HG03159 (cell line): Measurements from ENCODE around the gene SNHG17.
"Not testable (repeated sequence)": the region's sequence is repeated elsewhere in the genome, so short reads cannot be mapped to it uniquely, and the experiment has no call there.

Experiments used
- ATAC-seq: cut with Tn5 transposase; IDR thresholded peaks from one replicate; pipeline ENCODE4 v1.9.1; 2021; ENCODE audit warnings: mild to moderate bottlenecking, moderate library complexity; ENCODE audit not compliant: unreplicated experiment

The SNHG17 gene

GRCh38 chr20:38434770-38435554 lies at the start of gene SNHG17:
TSS of gene SNHG17 (minus strand) at chr20:38435328.
- peak; percentile 64 for ATAC-seq

- ATAC-seq, result no peak
These were observed 44.5 kb upstream of the SNHG17 start for GRCh38 chr20:38479596-38479995.

DNA sequence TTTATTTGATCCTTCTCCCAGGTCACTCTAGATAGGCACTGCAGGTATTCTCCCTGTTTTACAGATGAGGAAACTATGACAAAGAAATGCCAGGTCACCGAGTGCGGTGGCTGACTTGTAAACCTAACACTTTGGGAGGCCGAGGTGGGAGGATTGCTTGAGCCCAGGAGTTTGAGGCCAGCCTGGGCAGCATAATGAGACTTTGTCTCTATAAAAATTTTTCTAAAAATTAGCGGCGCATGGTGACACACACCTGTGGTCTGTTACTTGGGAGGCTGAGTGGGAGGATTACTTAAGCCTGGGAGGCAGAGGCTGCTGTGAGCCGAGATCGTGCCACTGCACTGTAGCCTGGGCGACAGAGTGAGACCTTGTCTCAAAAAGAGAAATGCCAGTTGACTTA lies 42.6 kb upstream of the SNHG17 start:
- no peak for ATAC-seq

GRCh38 chr20:38473367-38473795 lies 38.3 kb upstream of the SNHG17 start:
- no peak for ATAC-seq

GRCh38 chr20:38472513-38473366 lies 37.6 kb upstream of the SNHG17 start, which contains the start of gene RALGAPB:
TSS of gene RALGAPB (plus strand) at chr20:38472843. CDS start at chr20:38488433, 15,590 bp downstream.
- peak; percentile 91 for ATAC-seq

- no peak for ATAC-seq
These were observed 36.9 kb upstream of the SNHG17 start for GRCh38 chr20:38471987-38472512.

DNA sequence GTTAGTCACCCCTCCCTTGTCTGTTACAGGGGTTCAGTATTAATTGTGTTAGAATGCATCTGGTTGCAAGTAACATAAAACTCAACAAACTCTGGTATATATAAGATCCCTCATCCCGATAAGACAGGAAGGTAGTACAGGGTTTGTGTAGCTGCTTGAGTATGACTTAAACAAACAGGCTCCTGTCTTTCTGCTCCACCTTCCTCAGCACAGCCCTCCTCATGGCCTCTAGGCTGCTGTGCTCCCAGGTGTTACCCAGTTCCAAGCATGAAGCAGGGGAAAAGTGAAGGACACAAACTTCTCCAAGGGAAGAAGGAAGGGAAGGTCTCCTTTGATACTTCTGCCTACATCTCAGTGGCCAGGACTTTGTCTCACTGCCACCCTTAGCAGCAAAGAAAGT lies 36.1 kb upstream of the SNHG17 start:
- ATAC-seq, result no peak

DNA sequence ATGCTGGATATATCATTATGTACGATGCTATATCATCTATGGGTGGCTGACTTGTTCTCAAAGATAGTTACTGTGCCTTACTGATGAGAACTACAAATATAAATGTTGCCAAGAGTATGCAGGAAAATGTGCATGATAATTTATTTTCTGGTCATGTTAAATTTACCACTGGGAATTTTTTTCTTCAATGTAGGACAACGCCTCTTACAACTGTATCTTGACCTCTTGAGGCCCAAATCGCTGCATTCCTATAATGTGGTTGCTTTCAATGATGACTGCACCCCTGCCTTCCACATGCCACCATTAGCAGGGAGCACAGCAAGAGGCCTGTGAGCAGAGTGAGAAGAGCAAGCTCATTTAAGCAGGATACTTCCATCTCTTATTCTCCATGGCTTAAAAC lies 31.9 kb upstream of the SNHG17 start:
- ATAC-seq, result no peak

- no peak for ATAC-seq
These were observed 31.0 kb upstream of the SNHG17 start for GRCh38 chr20:38466171-38466570.

DNA sequence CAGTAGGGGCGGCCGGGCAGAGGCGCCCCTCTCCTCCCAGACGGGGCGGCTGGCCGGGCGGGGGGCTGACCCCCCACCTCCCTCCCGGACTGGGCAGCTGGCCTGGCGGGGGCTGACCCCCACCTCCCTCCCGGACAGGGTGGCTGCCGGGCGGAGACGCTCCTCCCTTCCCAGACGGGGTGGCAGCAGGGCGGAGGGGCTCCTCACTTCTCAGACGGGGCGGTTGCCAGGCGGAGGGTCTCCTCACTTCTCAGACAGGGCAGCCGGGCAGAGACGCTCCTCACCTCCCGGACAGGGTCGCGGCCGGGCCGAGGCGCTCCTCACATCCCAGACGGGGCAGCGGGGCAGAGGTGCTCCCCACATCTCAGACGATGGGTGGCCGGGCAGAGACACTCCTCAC lies 26.4 kb upstream of the SNHG17 start:
- not testable (repeated sequence) for ATAC-seq

GRCh38 chr20:38461167-38461566 lies 26.0 kb upstream of the SNHG17 start:
- ATAC-seq, result not testable (repeated sequence)

- ATAC-seq, result not testable (repeated sequence)
These were observed 25.5 kb upstream of the SNHG17 start for GRCh38 chr20:38460631-38461030.

GRCh38 chr20:38460040-38460623 lies 25.0 kb upstream of the SNHG17 start:
- no peak for ATAC-seq

- ATAC-seq, result no peak
These were observed 23.2 kb upstream of the SNHG17 start for GRCh38 chr20:38458314-38458713.

DNA sequence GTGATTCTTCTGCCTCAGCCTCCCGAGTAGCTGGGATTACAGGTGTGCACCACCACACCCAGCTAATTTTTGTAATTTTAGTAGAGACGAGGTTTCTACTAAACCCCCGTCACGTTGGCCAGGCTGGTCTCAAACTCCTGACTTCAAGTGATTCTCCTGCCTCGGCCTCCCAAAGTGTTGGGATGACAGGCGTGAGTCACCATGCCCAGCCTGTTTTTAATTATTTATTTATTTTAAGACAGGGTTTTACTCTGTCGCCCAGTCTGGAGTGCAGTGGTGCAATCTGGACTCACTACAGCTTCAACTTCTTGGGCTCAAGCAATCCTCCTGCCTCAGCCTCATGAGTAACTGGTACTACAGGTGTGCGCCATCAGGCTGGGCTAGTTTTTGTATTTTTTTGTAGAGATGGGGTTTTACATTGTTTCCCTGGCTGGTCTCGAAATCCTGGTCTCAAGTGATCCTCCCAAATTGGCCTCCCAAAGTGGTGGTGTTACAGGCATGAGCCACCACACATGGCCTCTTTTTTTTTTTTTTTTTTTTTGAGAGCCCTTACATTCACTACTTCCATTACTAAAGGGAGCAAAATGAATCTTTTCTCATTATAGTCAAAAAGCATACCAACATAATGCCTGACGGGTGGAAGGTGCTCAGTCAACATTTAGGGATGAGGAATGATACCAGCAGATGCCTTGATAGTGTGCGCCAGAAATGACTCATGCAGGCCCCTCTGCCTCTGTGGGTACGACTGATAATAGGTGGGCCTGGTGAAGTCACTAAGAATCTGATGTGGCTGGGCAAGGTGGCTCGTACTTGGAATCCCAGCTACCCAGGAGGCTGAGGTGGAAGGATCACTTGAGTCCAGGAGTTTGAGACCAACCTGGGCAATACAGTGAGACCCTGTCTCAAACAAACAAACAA lies 19.7 kb upstream of the SNHG17 start:
- no peak for ATAC-seq

DNA sequence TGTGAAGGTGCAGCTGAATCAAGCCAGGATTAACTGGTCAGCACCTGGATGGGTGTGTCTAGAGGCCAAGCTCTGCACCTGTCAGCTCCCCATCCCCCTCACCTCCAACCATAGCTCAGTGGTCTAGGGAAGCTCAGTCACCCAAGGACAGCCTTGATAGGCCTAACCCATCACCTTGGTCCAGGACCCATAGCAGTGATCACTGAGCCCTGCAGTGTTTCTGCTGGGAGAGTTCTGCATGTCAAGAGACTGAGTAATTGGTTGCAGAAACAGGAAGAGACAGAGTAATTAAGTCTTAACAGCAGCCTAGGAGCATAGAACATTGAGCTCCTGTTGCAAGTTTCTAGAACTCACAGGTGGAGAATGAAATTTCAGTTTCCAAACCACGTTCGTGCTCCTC lies 18.8 kb upstream of the SNHG17 start:
- ATAC-seq, result peak; percentile 54

GRCh38 chr20:38452880-38453624 lies 17.9 kb upstream of the SNHG17 start:
- no peak for ATAC-seq

DNA sequence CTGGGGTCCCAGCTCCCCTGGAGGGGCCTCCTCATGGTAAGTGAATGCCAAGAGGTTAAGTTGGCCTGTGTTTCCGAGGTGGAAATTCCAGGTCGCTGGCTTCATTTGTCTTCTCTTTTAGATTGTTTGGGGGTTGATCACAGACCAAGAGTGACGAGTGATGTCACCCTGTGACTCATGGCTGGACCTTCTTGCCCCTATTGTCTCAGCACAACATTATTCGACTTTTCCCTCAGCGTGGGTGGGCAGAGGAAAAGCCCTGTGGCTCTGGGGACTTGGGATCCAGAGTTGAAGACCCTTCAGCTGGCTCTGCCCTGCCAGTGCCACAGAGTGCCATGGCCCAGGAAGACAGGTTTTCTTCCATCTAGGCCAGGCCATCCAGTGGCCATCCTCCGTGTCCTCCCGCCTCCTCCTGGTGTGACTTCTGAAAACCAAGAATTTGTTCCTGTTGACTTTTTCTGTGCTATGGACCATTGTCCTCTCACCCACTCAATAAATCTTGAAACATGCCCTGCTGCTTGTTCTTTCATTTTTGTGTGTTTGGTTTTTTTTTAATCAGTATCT lies 15.4 kb upstream of the SNHG17 start:
- no peak for ATAC-seq

DNA sequence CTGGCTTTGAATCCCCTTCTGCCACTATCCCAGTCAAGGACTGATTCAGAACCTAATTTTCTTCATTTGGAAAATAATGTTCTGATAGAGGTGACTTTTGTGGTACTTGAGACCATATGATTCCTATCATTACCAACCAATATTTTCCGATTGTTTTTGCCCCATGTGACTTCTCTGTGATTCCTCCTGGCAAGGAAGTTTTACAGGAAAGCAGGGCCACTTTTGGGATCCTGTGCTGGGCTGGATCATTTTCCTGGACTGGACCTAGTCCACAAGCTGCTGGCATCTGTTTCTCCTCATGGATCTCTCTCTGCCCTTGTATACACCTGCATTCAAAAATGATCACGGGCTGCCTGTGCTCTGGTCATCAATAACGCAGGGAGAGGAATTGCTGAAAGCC lies 13.9 kb upstream of the SNHG17 start:
- ATAC-seq, result no peak
